A673 (cell line): ENCODE data around the gene ALDH18A1. TPM values are rescaled to one million over a fixed set of nuclear protein-coding genes. Genes with fewer than 3 reads are reported as not detected.

ENCODE experiments used
- BruUV-seq: library from RNA; stranded (reverse); fragments of 400-500 nt; replicated peaks from 2 replicates; lab custom pipeline; 2021; lab: Mats Ljungman, UMichigan
- CTCF ChIA-PET: fragments of 300-600 bp; sonication (Branson Sonifier 250); formaldehyde crosslinking; loops from one replicate; lab custom pipeline; 2022; ENCODE audit warnings: antibody characterized with exemption; lab: Charles Lee
- POLR2A ChIA-PET: fragments of 300-600 bp; sonication (Branson Sonifier 250); formaldehyde crosslinking; loops from one replicate; lab custom pipeline; 2022; ENCODE audit warnings: antibody characterized with exemption; ENCODE audit not compliant: low non-redundant PET; lab: Charles Lee
- DNase-seq: peaks from one replicate; pipeline ENCODE4 v3.0.0-alpha.2; 2015; ENCODE audit warnings: low spot score
- H3K27ac ChIP-seq: fragments of 200-600 bp; sonication (generic); 2 replicates; pipeline ENCODE4 v1.5.1; 2016; ENCODE audit warnings: mixed run types, low read depth, mild to moderate bottlenecking, mixed read lengths, antibody characterized with exemption, low read length; ENCODE audit not compliant: poor library complexity, severe bottlenecking
- H3K27me3 ChIP-seq: fragments of 200-600 bp; sonication (generic); replicated peaks from 2 replicates; pipeline ENCODE4 v1.6.1; 2017; ENCODE audit warnings: mixed run types, low read depth, mild to moderate bottlenecking, mixed read lengths, antibody characterized with exemption, low read length; ENCODE audit not compliant: insufficient read depth, poor library complexity
- H3K36me3 ChIP-seq: fragments of 200-600 bp; sonication (generic); 2 replicates; pipeline ENCODE4 v1.6.1; 2016; ENCODE audit warnings: mixed run types, mild to moderate bottlenecking, mixed read lengths, antibody characterized with exemption, low read length; ENCODE audit not compliant: insufficient read depth, poor library complexity, severe bottlenecking
- H3K4me1 ChIP-seq: fragments of 200-600 bp; sonication (generic); 2 replicates; pipeline ENCODE4 v1.6.1; 2017; ENCODE audit warnings: mixed run types, mild to moderate bottlenecking, mixed read lengths, antibody characterized with exemption, low read length; ENCODE audit not compliant: insufficient read depth, poor library complexity, severe bottlenecking
- H3K4me3 ChIP-seq: fragments of 200-600 bp; sonication (generic); 2 replicates; pipeline ENCODE4 v1.5.1; 2016; ENCODE audit warnings: low read depth, mixed run types, mild to moderate bottlenecking, mixed read lengths, low read length; ENCODE audit not compliant: poor library complexity, severe bottlenecking
- H3K9me3 ChIP-seq: fragments of 200-600 bp; sonication (generic); 2 replicates; pipeline ENCODE4 v1.6.1; 2016; ENCODE audit warnings: mixed run types, low read depth, mild to moderate bottlenecking, mixed read lengths, antibody characterized with exemption, low read length; ENCODE audit not compliant: poor library complexity, severe bottlenecking
- EZH2 ChIP-seq: fragments of 200-600 bp; sonication (generic); IDR thresholded peaks from 2 replicates; pipeline ENCODE4 v1.6.1; 2017; ENCODE audit warnings: borderline replicate concordance, low read depth, mild to moderate bottlenecking, mixed read lengths, antibody characterized with exemption, low read length; ENCODE audit not compliant: poor library complexity, severe bottlenecking
- intact Hi-C: fragments of 100-400 bp; cut with micrococcal nuclease; formaldehyde crosslinking; loops from one replicate; pipeline ENCODE4 v1.10.0; 2022; ENCODE audit not compliant: unreplicated experiment
- total RNA-seq: library from RNA; stranded (reverse); gene quantifications from 2 replicates; pipeline ENCODE4 v1.2.3, GENCODE V29; 2021
- TF ChIP-seq, protein P1 (sequence below): fragments of 300-800, 200-600 bp; sonication (generic); conservative IDR thresholded peaks from 2 replicates; pipeline ENCODE4 v1.5.1; 2017; ENCODE audit warnings: low read depth, mild to moderate bottlenecking, antibody characterized with exemption, low read length, moderate library complexity, mixed read lengths

ALDH18A1 gene
- total RNA-seq, 1 experiment from 2014 or later, result 88.0 TPM

DNA sequence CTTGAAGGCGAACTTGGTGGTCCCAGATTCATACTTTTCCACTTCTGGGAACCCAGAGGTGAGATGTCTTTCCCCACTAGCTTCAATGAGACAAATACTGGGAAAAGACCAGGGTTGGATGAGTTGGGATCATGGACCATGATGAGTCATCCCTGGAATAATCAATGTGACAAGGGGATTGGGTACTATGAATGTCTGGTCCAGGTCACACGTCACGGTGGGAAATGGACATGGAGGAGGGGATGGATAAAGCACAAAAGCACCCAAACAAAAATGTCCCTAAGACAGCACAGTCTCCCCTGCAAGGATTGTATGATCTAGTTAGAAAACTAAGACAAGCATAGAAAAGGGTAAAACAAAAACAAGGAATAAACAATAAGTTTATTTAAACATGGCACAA is 83.0 kb downstream of the ALDH18A1 start:
- Histone ChIP-seq H3K27me3 (peaks cover 91% of the 10 kb centered on the region), H3K4me1 (no peaks in the 10 kb centered on the region), H3K36me3 (no peaks in the 10 kb centered on the region), H3K9me3 (no peaks in the 10 kb centered on the region), H3K4me3 (no peak overlapping the region), H3K27ac (no peak overlapping the region)
- TF ChIP-seq, protein P1, sequence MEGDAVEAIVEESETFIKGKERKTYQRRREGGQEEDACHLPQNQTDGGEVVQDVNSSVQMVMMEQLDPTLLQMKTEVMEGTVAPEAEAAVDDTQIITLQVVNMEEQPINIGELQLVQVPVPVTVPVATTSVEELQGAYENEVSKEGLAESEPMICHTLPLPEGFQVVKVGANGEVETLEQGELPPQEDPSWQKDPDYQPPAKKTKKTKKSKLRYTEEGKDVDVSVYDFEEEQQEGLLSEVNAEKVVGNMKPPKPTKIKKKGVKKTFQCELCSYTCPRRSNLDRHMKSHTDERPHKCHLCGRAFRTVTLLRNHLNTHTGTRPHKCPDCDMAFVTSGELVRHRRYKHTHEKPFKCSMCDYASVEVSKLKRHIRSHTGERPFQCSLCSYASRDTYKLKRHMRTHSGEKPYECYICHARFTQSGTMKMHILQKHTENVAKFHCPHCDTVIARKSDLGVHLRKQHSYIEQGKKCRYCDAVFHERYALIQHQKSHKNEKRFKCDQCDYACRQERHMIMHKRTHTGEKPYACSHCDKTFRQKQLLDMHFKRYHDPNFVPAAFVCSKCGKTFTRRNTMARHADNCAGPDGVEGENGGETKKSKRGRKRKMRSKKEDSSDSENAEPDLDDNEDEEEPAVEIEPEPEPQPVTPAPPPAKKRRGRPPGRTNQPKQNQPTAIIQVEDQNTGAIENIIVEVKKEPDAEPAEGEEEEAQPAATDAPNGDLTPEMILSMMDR, result no peak
- no peak for TF ChIP-seq EZH2
- DNase-seq, result no peak
- no TSS peak for BruUV-seq
- ChIA-PET CTCF (no interaction called here), POLR2A (no interaction called here)
- intact Hi-C loops, result no loop called here

DNA sequence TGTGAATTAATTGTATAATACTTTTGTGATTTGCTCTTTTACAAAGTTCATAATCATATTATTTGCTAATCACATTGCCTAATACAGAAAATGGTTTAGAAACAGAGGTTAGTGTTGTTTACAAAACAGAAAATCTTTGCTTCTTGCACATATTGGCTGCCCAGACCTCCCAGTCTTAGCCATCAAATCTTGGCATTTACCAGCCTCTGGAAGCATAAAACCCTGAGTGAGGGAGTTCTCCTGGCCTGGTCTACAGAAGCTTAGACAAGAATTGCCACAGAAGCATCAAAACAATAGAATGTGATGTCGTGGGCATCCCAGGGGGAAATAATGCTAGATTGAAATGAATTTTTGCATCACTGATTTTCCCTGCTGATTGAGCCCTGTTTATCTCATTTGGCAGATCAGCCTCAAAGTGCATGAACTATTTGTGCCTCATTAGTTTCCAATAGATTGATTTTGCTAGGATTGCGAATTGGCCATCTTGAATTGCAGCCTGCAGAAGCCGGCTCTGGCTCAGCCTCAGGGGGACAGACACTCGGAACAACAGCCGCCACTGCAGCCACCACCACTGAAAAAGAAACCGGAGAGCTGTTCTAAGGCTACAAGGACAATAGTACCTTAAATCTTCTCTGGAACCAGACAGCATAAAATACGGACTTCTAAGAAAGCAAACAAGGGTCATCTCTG is 84.2 kb downstream of the ALDH18A1 start:
- BruUV-seq, result no TSS peak
- POLR2A ChIA-PET, result no interaction called here
- H3K27ac ChIP-seq, result no peak overlapping the region

DNA sequence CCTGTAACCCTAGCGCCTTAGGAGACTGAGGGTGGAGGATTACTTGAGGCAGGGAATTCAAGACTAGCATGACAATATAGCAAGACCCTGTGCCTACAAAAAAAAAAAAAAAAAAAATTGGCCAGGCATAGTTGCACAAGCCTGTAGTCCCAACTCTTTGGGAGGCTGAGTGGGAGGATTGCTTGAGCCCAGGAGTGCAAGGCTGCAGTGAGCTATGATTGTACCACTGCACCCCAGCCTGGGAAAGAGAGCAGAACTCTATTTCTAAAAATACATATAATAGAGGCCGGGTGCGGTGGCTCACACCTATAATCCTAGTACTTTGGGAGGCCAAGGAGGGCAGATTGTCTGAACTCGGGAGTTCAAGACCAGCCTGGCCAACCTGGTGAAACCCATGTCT is 85.1 kb downstream of the ALDH18A1 start:
- Histone ChIP-seq H3K27ac (no peak overlapping the region), H3K4me1 (no peaks in the 10 kb centered on the region), H3K4me3 (no peak overlapping the region), H3K36me3 (no peaks in the 10 kb centered on the region), H3K9me3 (no peaks in the 10 kb centered on the region), H3K27me3 (peaks cover 94% of the 10 kb centered on the region)
- TF ChIP-seq, protein P1, result no peak
- TF ChIP-seq EZH2, result no peak
- ChIA-PET POLR2A (no interaction called here), CTCF (no interaction called here)
- BruUV-seq, result no TSS peak
- DNase-seq, result no peak
- intact Hi-C loops, result no loop called here

More for the DNA sequence above, 84.2 kb downstream of the ALDH18A1 start:
- TF ChIP-seq EZH2, result no peak
- TF ChIP-seq, protein P1, result no peak
- intact Hi-C loops, result no loop called here
- Histone ChIP-seq H3K4me1 (no peaks in the 10 kb centered on the region), H3K9me3 (no peaks in the 10 kb centered on the region), H3K27me3 (peaks cover 88% of the 10 kb centered on the region), H3K36me3 (no peaks in the 10 kb centered on the region), H3K4me3 (no peak overlapping the region)
- no peak for DNase-seq
- CTCF ChIA-PET, result no interaction called here
